Testis (tissue), 3 donors: Measurements from ENCODE around the gene VWA3B. TPM values are rescaled to one million over a fixed set of nuclear protein-coding genes. Genes with fewer than 3 reads are reported as not detected.

Source experiments
- DNase-seq: peaks from one replicate; pipeline ENCODE4 v3.0.0-alpha.2; 2019
- H3K27ac ChIP-seq, 2 donors: fragments of 200-600 bp; sonication (generic); one replicate each; pipeline ENCODE4 v1.5.1; 2019
- H3K27me3 ChIP-seq: fragments of 200-600 bp; sonication (generic); one replicate; pipeline ENCODE4 v1.5.1; 2019
- H3K36me3 ChIP-seq: fragments of 200-600 bp; sonication (generic); one replicate; pipeline ENCODE4 v1.5.1; 2017; ENCODE audit warnings: low read depth; ENCODE audit errors: missing control alignments
- H3K4me1 ChIP-seq: fragments of 200-600 bp; sonication (generic); one replicate; pipeline ENCODE4 v1.5.1; 2019
- H3K4me3 ChIP-seq, 2 donors: fragments of 200-600 bp; sonication (generic); one replicate each; pipeline ENCODE4 v1.5.1; 2017 to 2019
- H3K9me3 ChIP-seq: fragments of 200-600 bp; sonication (generic); one replicate; pipeline ENCODE4 v1.5.1; 2017
- POLR2A ChIP-seq: fragments of 450-650 bp; IDR thresholded peaks from one replicate; pipeline ENCODE4 v1.6.1; 2017; ENCODE audit warnings: antibody characterized with exemption, mild to moderate bottlenecking, moderate library complexity
- WGBS, 2 donors: methylation state at CpG; one replicate each; pipeline ENCODE4 v1.1.5; 2018; 5-methylcytosine and 5-hydroxymethylcytosine counted together
- intact Hi-C: fragments of 100-400 bp; cut with DNase I; formaldehyde crosslinking; loops from one replicate; pipeline ENCODE4 v1.15.1; 2023; ENCODE audit warnings: low total_unique reads
- polyA plus RNA-seq: library from polyadenylated mRNA; stranded (reverse); fragments of 350-450 nt; fragmentation: Illumina TruSeq; extraction: RNeasy Lipid Tissue Mini Kit (QIAGEN cat#74804); gene quantifications from one replicate; pipeline ENCODE4 v1.2.3, GENCODE V29; 2014; ENCODE audit warnings: low read depth, low replicate concordance; ENCODE audit not compliant: insufficient read depth
- total RNA-seq, 2 donors: library from RNA; depleted of rRNA; stranded (reverse); fragments of >200 nt; gene quantifications; one replicate each; pipeline ENCODE4 v1.2.3, GENCODE V29; 2016
- TF ChIP-seq, protein P1 (sequence below), 3 experiments: fragments of 450-650 bp in 2 of 3; fragments of 200-600 bp in 1 of 3; sonication (generic) in 1 of 3; IDR thresholded peaks; one replicate each; pipeline ENCODE4 v1.5.1; 2016 to 2019; ENCODE audit warnings: antibody characterized with exemption in 3 of 3, mild to moderate bottlenecking in 2 of 3, moderate library complexity in 1 of 3

Gene VWA3B
- total and polyA plus RNA-seq, 3 donors from 2014 or later = 27.0 to 118 (median 81.6) TPM

DNA sequence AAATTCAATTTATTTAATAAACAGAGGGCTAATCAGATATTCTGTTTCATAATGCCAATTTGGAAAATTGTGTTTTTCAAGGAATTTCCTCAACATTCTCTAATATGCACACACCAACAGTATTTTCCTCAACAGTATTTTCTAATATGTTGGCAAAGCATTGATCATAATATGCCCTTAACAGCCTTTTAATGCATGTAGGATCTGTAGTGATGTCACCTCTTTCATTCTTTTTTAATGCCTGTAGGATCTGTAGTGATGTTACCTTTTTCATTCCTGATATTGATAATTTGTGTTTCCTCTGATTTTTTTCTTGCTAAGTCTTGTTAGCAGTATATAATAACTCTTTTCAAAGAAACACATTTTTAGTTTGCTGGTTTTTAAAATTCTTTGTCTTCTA, 15.9 kb downstream of the VWA3B start:
- Histone ChIP-seq H3K9me3 (no peaks in the 10 kb centered on the region), H3K27ac (no peak overlapping the region), H3K27me3 (no peaks in the 10 kb centered on the region), H3K4me1 (no peaks in the 10 kb centered on the region), H3K4me3 (no peak overlapping the region), H3K36me3 (no peaks in the 10 kb centered on the region)
- TF ChIP-seq, protein P1, sequence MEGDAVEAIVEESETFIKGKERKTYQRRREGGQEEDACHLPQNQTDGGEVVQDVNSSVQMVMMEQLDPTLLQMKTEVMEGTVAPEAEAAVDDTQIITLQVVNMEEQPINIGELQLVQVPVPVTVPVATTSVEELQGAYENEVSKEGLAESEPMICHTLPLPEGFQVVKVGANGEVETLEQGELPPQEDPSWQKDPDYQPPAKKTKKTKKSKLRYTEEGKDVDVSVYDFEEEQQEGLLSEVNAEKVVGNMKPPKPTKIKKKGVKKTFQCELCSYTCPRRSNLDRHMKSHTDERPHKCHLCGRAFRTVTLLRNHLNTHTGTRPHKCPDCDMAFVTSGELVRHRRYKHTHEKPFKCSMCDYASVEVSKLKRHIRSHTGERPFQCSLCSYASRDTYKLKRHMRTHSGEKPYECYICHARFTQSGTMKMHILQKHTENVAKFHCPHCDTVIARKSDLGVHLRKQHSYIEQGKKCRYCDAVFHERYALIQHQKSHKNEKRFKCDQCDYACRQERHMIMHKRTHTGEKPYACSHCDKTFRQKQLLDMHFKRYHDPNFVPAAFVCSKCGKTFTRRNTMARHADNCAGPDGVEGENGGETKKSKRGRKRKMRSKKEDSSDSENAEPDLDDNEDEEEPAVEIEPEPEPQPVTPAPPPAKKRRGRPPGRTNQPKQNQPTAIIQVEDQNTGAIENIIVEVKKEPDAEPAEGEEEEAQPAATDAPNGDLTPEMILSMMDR (IDR thresholded peaks at IDR 0.05) = no peak
- no peak for TF ChIP-seq POLR2A
- intact Hi-C loops = no loop called here
- DNase-seq = no peak

DNA sequence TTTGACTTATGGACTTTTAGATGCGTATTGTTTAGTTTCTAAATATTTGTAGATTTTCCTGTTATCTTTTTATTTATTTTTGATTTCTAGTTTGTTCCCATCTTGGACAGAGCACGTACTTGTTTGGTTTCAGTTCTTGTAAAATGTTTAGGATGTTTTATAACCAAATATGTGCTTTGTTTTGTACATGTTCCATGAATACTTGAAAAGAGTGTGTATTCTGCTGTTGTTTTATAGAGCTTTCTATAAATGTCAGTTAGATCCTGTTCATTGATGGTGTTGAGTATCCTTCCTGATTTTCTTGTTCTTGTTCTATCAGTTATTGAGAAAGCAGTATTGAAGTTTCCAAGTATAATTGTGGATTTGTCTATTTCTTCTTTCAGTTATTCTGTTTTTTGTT, 21.1 kb downstream of the VWA3B start:
- no peaks in the 10 kb centered on the region for H3K9me3 ChIP-seq
- DNase-seq = no peak
- intact Hi-C loops = no loop called here
- no peak overlapping the region for H3K4me3 ChIP-seq
- no peaks in the 10 kb centered on the region for H3K4me1 ChIP-seq
- TF ChIP-seq, protein P1 (IDR thresholded peaks at IDR 0.05) = no peak
- TF ChIP-seq POLR2A = no peak
- no peak overlapping the region for H3K27ac ChIP-seq
- H3K27me3 ChIP-seq = no peaks in the 10 kb centered on the region
- 80 to 91% methylated on average over 2 of the region's 2 CpGs for WGBS, 2 donors
- no peaks in the 10 kb centered on the region for H3K36me3 ChIP-seq

DNA sequence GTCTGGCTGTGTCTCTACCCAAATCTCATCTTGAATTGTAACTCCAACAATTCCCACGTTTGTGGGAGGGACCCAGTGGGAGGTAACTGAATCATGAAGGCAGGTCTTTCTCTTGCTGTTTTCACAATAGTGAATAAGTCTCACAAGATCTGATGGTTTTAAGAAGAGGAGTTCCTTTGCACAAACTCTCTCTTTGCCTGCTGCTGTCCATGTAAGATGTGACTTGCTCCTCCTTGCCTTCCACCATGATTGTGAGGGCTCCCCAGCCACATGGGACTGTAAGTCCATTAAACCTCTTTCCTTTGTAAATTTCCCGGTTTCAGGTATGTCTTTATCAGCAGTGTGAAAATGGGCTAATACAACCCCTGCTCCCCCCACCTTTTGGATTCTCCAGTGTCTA, 23.8 kb downstream of the VWA3B start:
- Histone ChIP-seq H3K4me1 (no peaks in the 10 kb centered on the region), H3K27ac (no peak overlapping the region), H3K4me3 (no peak overlapping the region), H3K9me3 (no peaks in the 10 kb centered on the region), H3K36me3 (no peaks in the 10 kb centered on the region), H3K27me3 (no peaks in the 10 kb centered on the region)
- intact Hi-C loops = no loop called here
- 60 to 72% methylated on average over 2 of the region's 2 CpGs for WGBS, 2 donors
- no peak for DNase-seq
- TF ChIP-seq POLR2A = no peak
- TF ChIP-seq, protein P1 (IDR thresholded peaks at IDR 0.05) = no peak

DNA sequence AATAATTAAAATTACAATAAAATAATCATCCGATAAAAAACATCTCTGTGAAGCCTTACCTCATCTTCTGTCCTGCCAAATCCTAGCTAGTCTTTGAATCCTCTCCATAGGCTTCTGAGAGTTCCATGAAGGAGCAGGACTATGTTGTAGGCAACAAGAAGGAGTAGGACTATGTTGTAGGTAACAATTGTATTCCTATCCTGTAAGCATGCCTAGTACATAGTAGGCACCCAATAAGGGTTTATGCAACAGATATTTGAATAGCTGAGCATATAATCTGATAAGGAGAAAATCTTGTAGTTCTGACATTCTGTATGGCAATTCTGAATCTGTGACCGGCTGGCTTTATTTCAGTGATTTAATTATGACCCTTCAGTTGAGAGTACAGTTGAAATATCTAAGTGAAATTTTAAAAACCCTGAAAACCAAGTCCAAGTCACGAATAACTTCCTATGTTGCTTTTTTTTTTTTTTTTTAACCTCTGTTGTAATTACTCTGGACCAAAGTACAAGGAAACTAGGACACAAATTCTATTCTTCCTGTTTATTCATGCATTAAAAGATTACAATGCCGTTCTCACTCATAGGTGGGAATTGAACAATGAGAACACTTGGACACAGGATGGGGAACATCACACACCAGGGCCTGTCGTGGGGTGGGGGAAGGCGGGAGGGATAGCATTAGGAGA, 27.8 kb downstream of the VWA3B start:
- 87 to 89% methylated on average over 6 of the region's 6 CpGs for WGBS, 2 donors
- no peak overlapping the region for H3K4me3 ChIP-seq
- DNase-seq = no peak
- intact Hi-C loops = no loop called here
- H3K27me3 ChIP-seq = no peaks in the 10 kb centered on the region
- H3K9me3 ChIP-seq = no peaks in the 10 kb centered on the region
- H3K36me3 ChIP-seq = no peaks in the 10 kb centered on the region
- H3K4me1 ChIP-seq = no peaks in the 10 kb centered on the region
- H3K27ac ChIP-seq = no peak overlapping the region
- no peak for TF ChIP-seq POLR2A
- TF ChIP-seq, protein P1 (IDR thresholded peaks at IDR 0.05) = no peak

DNA sequence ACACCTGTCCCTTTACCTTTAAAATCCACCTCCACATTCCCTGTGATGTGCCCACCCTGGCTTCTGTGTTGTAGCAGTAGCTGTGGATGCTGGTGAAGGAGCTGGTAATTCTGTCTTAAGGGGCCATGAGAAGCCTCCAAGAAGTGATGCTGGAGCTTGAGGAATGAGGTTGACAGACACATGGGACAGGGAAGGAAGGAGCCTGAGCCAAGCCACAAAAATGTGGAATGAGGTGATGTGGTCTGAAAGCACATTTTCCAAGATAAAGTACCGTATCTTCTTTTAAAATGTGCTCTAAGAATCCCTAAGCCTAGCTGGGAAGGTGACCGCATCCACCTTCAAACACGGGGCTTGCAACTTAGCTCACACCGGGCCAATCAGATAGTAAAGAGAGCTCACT, 31.2 kb downstream of the VWA3B start:
- Histone ChIP-seq H3K9me3 (no peaks in the 10 kb centered on the region), H3K27me3 (no peaks in the 10 kb centered on the region), H3K36me3 (no peaks in the 10 kb centered on the region), H3K4me1 (no peaks in the 10 kb centered on the region), H3K4me3 (no peak overlapping the region), H3K27ac (no peak overlapping the region)
- TF ChIP-seq, protein P1 (IDR thresholded peaks at IDR 0.05) = no peak
- TF ChIP-seq POLR2A = no peak
- WGBS, 2 donors = 62 to 79% methylated on average over 4 of the region's 4 CpGs
- DNase-seq = no peak
- intact Hi-C loops = no loop called here
